ENCODE results near the gene PTPN22. TPM values are rescaled to one million over a fixed set of nuclear protein-coding genes. Genes with fewer than 3 reads are reported as not detected.

Gene PTPN22
- total and polyA plus RNA-seq, 2 donors: 35.2 to 51.1 TPM

DNA sequence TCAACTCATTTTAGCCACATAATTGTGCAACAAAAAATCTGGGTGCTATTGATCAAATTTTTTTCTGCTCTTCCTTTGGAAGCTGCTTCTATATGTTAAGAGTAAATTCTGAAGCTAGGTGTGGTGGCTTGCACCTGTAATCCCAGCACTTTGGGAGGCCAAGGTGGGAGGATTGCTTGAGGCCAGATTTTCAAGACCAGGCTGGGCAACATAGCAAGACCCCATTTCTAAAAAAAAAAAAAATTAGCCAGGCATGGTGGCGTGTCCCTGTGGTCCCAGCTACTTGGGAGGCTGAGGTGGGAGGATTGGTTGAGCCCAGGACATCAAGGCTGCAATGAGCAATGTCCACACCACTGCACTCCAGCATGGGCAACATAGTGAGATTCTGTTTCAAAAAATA is 35.0 kb downstream of the PTPN22 start:
- H3K9me3 ChIP-seq (ENCODE audit: control insufficient read depth in 2 of 2, insufficient read depth in 1 of 2, low read length in 1 of 2): no peaks in the 10 kb centered on the region
- no peaks in the 10 kb centered on the region for H3K4me1 ChIP-seq (ENCODE audit: control insufficient read depth in 2 of 2, insufficient read depth in 2 of 2, low read length in 2 of 2)
- H3K4me3 ChIP-seq (ENCODE audit: low read length in 2 of 2): no peak overlapping the region
- DNase-seq (ENCODE audit: low read depth in 6 of 9, low spot score in 9 of 9): no peak
- H3K36me3 ChIP-seq (ENCODE audit: control insufficient read depth in 2 of 2, insufficient read depth in 2 of 2, low read length in 1 of 2): peaks cover 13 to 21% of the 10 kb centered on the region in 2 donors
- WGBS: 100% methylated on average over 1 of the region's 1 CpG
- no peak overlapping the region for H3K27ac ChIP-seq (ENCODE audit: low read depth in 1 of 2, low read length in 1 of 2)
- H3K27me3 ChIP-seq (ENCODE audit: control insufficient read depth in 2 of 2, insufficient read depth in 1 of 2, low read length in 1 of 2): no peaks in the 10 kb centered on the region

DNA sequence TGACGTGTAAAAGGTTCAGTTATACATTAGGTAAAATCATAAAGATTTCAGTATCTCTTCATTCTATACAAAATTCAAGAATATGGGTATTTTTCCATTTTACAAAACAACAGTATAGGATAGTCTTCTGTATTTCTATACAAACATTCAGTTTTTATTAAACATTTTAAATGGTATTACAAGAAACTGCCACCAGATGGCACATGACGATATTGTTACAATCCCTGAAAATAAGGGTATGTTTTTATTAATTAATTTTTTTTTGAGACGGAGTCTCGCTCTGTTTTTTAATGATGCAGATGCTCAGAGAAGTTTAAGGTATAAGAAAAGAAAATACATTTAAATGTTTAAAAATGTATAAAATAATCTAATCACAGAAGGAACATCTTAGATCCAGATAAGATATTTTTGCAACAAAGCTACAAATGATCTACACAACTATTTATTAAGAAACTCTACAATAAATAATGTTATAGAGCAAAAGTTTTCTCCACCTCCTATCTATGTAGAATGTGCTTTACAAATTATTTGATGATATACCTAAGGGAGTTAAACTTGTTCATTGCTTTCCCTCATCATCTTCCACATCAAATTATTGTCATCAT is 35.7 kb downstream of the PTPN22 start:
- 32% methylated on average over 4 of the region's 4 CpGs for WGBS
- peaks cover 13 to 19% of the 10 kb centered on the region in 2 donors for H3K36me3 ChIP-seq (ENCODE audit: control insufficient read depth in 2 of 2, insufficient read depth in 2 of 2, low read length in 1 of 2)
- H3K9me3 ChIP-seq (ENCODE audit: control insufficient read depth in 2 of 2, insufficient read depth in 1 of 2, low read length in 1 of 2): no peaks in the 10 kb centered on the region
- no peaks in the 10 kb centered on the region for H3K27me3 ChIP-seq (ENCODE audit: control insufficient read depth in 2 of 2, insufficient read depth in 1 of 2, low read length in 1 of 2)
- no peak overlapping the region for H3K27ac ChIP-seq (ENCODE audit: low read depth in 1 of 2, low read length in 1 of 2)
- DNase-seq (ENCODE audit: low read depth in 6 of 9, low spot score in 9 of 9): peak in 7 of 9 donors; percentile 25 to 75 (median 57)
- H3K4me3 ChIP-seq (ENCODE audit: low read length in 2 of 2): no peak overlapping the region
- H3K4me1 ChIP-seq (ENCODE audit: control insufficient read depth in 2 of 2, insufficient read depth in 2 of 2, low read length in 2 of 2): no peaks in the 10 kb centered on the region

DNA sequence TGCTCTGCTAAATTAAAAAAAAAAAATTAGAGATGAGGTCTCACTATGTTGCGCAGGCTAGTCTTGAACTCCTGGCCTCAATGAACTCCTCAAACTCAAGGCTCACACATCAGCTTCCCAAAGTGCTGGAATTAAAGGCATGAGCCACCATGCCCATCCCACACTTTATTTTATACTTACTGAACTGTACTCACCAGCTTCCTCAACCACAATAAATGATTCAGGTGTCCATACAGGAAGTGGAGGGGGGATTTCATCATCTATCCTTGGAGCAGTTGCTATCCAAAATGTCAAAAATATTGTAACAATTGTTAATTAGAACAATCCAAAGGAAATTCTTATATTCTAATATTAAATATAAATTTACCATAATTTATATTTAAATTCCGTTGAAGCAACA is 36.8 kb downstream of the PTPN22 start:
- 98% methylated on average over 2 of the region's 2 CpGs for WGBS
- Histone ChIP-seq H3K9me3 (ENCODE audit: control insufficient read depth in 2 of 2, insufficient read depth in 1 of 2, low read length in 1 of 2) (no peaks in the 10 kb centered on the region), H3K27ac (ENCODE audit: low read depth in 1 of 2, low read length in 1 of 2) (no peak overlapping the region), H3K27me3 (ENCODE audit: control insufficient read depth in 2 of 2, insufficient read depth in 1 of 2, low read length in 1 of 2) (no peaks in the 10 kb centered on the region), H3K4me1 (ENCODE audit: control insufficient read depth in 2 of 2, insufficient read depth in 2 of 2, low read length in 2 of 2) (no peaks in the 10 kb centered on the region), H3K36me3 (ENCODE audit: control insufficient read depth in 2 of 2, insufficient read depth in 2 of 2, low read length in 1 of 2) (peaks cover 13 to 19% of the 10 kb centered on the region in 2 donors), H3K4me3 (ENCODE audit: low read length in 2 of 2) (no peak overlapping the region)
- DNase-seq (ENCODE audit: low read depth in 6 of 9, low spot score in 9 of 9): no peak

DNA sequence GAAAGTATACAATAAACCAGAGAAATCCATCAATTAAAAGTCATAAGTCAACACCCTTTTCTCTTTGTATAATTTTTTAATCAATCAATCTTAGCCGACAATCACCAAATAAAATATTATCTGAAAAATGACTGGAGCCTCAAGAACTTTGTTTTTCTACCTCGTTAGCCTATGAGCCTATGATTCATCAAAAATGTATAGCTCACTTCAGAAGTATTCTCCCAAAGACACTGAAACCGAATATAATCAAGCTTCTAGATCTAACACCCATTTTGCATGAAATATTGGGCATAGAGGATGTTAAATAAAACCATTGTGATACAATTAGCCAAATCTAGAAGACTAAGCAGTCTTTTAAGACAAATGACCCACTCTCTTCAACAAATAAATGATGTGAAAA is 41.5 kb downstream of the PTPN22 start:
- Histone ChIP-seq H3K4me3 (ENCODE audit: low read length in 2 of 2) (no peak overlapping the region), H3K9me3 (ENCODE audit: control insufficient read depth in 2 of 2, insufficient read depth in 1 of 2, low read length in 1 of 2) (no peaks in the 10 kb centered on the region), H3K27me3 (ENCODE audit: control insufficient read depth in 2 of 2, insufficient read depth in 1 of 2, low read length in 1 of 2) (no peaks in the 10 kb centered on the region), H3K36me3 (ENCODE audit: control insufficient read depth in 2 of 2, insufficient read depth in 2 of 2, low read length in 1 of 2) (peaks cover 9 to 14% of the 10 kb centered on the region in 2 donors), H3K4me1 (ENCODE audit: control insufficient read depth in 2 of 2, insufficient read depth in 2 of 2, low read length in 2 of 2) (no peaks in the 10 kb centered on the region), H3K27ac (ENCODE audit: low read depth in 1 of 2, low read length in 1 of 2) (no peak overlapping the region)
- WGBS: 96% methylated on average over 3 of the region's 3 CpGs
- DNase-seq (ENCODE audit: low read depth in 6 of 9, low spot score in 9 of 9): no peak

DNA sequence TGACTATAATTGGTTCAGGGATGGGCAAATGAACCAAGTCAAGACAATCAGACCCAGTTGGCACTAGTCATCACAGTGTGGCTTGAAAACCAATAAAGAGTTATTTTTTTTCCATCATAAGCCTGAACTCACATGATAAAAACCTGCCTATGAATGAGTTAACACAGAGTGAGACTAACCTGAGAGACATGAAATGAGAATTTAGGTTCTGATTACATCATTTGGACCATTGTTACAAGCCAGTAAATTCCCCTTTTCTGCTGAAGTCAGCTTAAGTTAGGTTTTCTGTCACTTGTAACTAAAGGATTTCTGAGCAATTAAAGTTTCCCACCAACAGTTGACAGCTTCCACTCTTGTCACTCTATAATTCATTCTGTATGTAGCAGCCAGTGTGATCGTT is 49.6 kb downstream of the PTPN22 start:
- H3K4me1 ChIP-seq (ENCODE audit: control insufficient read depth in 2 of 2, insufficient read depth in 2 of 2, low read length in 2 of 2): no peaks in the 10 kb centered on the region
- no peak for DNase-seq (ENCODE audit: low read depth in 6 of 9, low spot score in 9 of 9)
- WGBS: 89% methylated on average over 1 of the region's 1 CpG
- no peaks in the 10 kb centered on the region for H3K27me3 ChIP-seq (ENCODE audit: control insufficient read depth in 2 of 2, insufficient read depth in 1 of 2, low read length in 1 of 2)
- no peaks in the 10 kb centered on the region for H3K9me3 ChIP-seq (ENCODE audit: control insufficient read depth in 2 of 2, insufficient read depth in 1 of 2, low read length in 1 of 2)
- H3K4me3 ChIP-seq (ENCODE audit: low read length in 2 of 2): no peak overlapping the region
- peaks cover 14 to 16% of the 10 kb centered on the region in 2 donors for H3K36me3 ChIP-seq (ENCODE audit: control insufficient read depth in 2 of 2, insufficient read depth in 2 of 2, low read length in 1 of 2)
- H3K27ac ChIP-seq (ENCODE audit: low read depth in 1 of 2, low read length in 1 of 2): no peak overlapping the region

DNA sequence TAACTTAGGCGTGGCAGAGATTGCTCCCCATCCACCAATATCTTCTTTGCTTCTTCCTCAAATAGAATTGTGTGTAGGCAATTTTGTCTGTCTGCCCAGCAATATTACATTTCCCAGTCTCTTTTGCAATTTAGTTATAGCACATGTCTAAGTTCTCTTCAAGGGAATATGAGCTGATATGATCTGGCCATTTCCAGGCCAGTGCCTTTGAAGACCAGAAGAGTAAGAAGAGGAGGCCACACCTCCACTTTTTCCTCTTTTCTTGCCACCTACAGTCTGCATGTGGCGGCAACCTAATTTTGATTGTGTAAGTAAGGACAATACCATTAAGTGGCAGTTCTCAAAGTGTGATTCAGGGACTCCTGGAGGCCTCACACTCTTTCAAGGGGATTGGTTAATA is 52.9 kb downstream of the PTPN22 start:
- no peak overlapping the region for H3K4me3 ChIP-seq (ENCODE audit: low read length in 2 of 2)
- DNase-seq (ENCODE audit: low read depth in 6 of 9, low spot score in 9 of 9): no peak
- H3K27ac ChIP-seq (ENCODE audit: low read depth in 1 of 2, low read length in 1 of 2): no peak overlapping the region
- WGBS: 98% methylated on average over 2 of the region's 2 CpGs
- H3K36me3 ChIP-seq (ENCODE audit: control insufficient read depth in 2 of 2, insufficient read depth in 2 of 2, low read length in 1 of 2): peaks cover 9 to 19% of the 10 kb centered on the region in 2 donors
- H3K27me3 ChIP-seq (ENCODE audit: control insufficient read depth in 2 of 2, insufficient read depth in 1 of 2, low read length in 1 of 2): no peaks in the 10 kb centered on the region
- H3K9me3 ChIP-seq (ENCODE audit: control insufficient read depth in 2 of 2, insufficient read depth in 1 of 2, low read length in 1 of 2): no peaks in the 10 kb centered on the region
- no peaks in the 10 kb centered on the region for H3K4me1 ChIP-seq (ENCODE audit: control insufficient read depth in 2 of 2, insufficient read depth in 2 of 2, low read length in 2 of 2)

DNA sequence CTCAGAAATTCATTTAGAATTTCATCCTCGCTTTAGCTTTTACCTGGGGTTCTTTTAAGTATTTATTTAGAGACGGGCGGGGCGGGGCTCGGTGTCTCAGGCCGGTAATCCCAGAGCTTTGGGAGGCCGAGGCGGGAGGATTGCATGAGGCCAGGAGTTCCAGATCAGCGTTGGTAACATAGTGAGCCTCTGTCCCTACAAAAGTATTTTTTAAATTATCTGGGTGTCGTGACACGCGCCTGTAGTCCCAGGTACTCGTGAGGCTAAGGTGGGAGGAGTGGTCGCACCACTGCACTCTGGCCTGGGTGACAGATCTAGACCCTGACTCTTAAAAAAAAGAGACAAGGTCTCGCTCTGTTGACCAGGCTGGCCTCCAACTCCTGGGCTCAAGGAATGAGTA is 58.3 kb downstream of the PTPN22 start:
- Histone ChIP-seq H3K36me3 (ENCODE audit: control insufficient read depth in 2 of 2, insufficient read depth in 2 of 2, low read length in 1 of 2) (peaks cover 2 to 7% of the 10 kb centered on the region in 2 donors), H3K9me3 (ENCODE audit: control insufficient read depth in 2 of 2, insufficient read depth in 1 of 2, low read length in 1 of 2) (no peaks in the 10 kb centered on the region), H3K27ac (ENCODE audit: low read depth in 1 of 2, low read length in 1 of 2) (no peak overlapping the region), H3K27me3 (ENCODE audit: control insufficient read depth in 2 of 2, insufficient read depth in 1 of 2, low read length in 1 of 2) (no peaks in the 10 kb centered on the region), H3K4me3 (ENCODE audit: low read length in 2 of 2) (peak overlapping the region in 1 of 2 donors; percentile 98), H3K4me1 (ENCODE audit: control insufficient read depth in 2 of 2, insufficient read depth in 2 of 2, low read length in 2 of 2) (peaks cover 4 to 9% of the 10 kb centered on the region in 2 donors)
- DNase-seq (ENCODE audit: low read depth in 6 of 9, low spot score in 9 of 9): no peak
- 98% methylated on average over 15 of the region's 15 CpGs for WGBS

DNA sequence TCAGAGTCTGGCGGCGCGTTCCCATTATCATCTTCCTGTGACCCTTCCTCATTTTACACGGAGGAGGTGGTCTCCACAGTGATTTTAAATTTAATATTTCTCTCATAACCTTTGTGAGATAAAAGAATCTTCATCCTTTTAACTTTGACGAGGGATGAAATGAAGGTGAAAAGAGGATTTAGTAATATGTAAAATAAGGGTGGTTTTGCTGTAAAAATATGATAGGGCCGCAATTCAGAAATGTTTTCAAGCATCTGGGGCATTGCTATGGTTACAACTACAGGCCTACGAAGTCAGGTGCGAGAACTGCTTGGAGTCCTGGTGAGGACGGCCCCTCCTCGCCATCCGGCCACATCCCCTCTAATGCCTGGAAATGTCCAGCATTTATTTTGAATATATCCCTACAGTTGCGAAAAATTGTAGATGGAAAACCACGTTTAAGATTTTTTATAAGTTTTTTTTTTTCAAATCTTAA is 58.8 kb downstream of the PTPN22 start:
- Histone ChIP-seq H3K4me1 (ENCODE audit: control insufficient read depth in 2 of 2, insufficient read depth in 2 of 2, low read length in 2 of 2) (peaks cover 4 to 9% of the 10 kb centered on the region in 2 donors), H3K9me3 (ENCODE audit: control insufficient read depth in 2 of 2, insufficient read depth in 1 of 2, low read length in 1 of 2) (no peaks in the 10 kb centered on the region), H3K4me3 (ENCODE audit: low read length in 2 of 2) (peak overlapping the region; percentile 98), H3K27me3 (ENCODE audit: control insufficient read depth in 2 of 2, insufficient read depth in 1 of 2, low read length in 1 of 2) (no peaks in the 10 kb centered on the region), H3K36me3 (ENCODE audit: control insufficient read depth in 2 of 2, insufficient read depth in 2 of 2, low read length in 1 of 2) (peaks cover 2 to 7% of the 10 kb centered on the region in 2 donors), H3K27ac (ENCODE audit: low read depth in 1 of 2, low read length in 1 of 2) (peak overlapping the region; percentile 82 to 97)
- WGBS: 42% methylated on average over 13 of the region's 13 CpGs
- DNase-seq (ENCODE audit: low read depth in 6 of 9, low spot score in 9 of 9): no peak

DNA sequence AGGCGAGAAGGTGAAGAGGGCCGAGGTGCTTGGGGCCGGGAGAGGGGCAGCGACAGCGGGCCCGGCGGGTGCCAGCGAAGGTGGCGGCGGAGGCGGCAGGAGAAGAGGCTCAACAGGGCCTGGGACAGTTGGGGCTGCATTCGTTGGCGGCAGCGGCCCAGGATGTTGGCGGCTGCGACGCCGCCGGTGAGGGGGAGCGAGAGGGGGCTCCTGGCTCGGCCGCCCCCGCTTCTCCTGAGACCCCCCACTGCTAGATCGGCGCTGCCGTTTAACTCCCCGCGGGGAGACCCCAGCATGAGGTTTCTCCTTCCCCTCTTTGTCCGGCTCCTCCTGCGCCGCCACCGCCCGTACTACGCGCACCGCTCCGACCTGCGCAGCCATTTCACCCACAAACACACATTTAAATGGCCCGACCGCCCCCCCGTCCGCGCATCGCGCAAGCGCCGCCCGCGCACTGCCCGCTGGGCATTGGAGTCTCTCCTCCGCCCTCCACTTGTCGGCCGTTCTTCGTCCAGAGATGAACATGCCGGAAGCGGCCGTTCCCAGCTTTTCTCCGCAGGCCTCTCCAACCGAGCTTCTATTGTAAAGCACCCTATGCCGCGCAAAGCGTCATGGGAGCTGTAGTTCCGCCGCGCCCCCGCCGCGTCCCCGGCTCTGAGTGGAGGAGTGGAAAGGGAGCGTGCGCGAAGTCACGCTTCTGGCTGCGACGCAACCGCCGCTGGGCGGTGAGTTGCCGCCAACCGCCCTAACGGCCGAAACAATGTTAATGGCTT is 59.4 kb downstream of the PTPN22 start, which contains the start of gene RSBN1:
Gene RSBN1 (minus strand): TSS at position 589 of the 773 bp plus-strand sequence. CDS start 64 bp downstream, at position 525.
- H3K36me3 ChIP-seq (ENCODE audit: control insufficient read depth in 2 of 2, insufficient read depth in 2 of 2, low read length in 1 of 2): peaks cover 0 to 7% of the 10 kb centered on the region in 2 donors
- H3K27me3 ChIP-seq (ENCODE audit: control insufficient read depth in 2 of 2, insufficient read depth in 1 of 2, low read length in 1 of 2): no peaks in the 10 kb centered on the region
- DNase-seq (ENCODE audit: low read depth in 6 of 9, low spot score in 9 of 9): peak; percentile 91 to 99 (median 96)
- H3K27ac ChIP-seq (ENCODE audit: low read depth in 1 of 2, low read length in 1 of 2): peak within 1 kb of the TSS; percentile 96 to 97
- peaks cover 4 to 9% of the 10 kb centered on the region in 2 donors for H3K4me1 ChIP-seq (ENCODE audit: control insufficient read depth in 2 of 2, insufficient read depth in 2 of 2, low read length in 2 of 2)
- WGBS: under 1% methylated on average over 82 of the region's 82 CpGs
- peak within 1 kb of the TSS; percentile 98 for H3K4me3 ChIP-seq (ENCODE audit: low read length in 2 of 2)
- H3K9me3 ChIP-seq (ENCODE audit: control insufficient read depth in 2 of 2, insufficient read depth in 1 of 2, low read length in 1 of 2): no peaks in the 10 kb centered on the region
